NCI-H1930 (cell line): ENCODE results near the gene ST3GAL3.

ENCODE experiments used
- DNase-seq, 2 experiments: peaks; one replicate each; lab custom pipeline; 2025; lab: John Stamatoyannopoulos, UW

ST3GAL3 gene

GRCh38 chr1:43914576-43915525 lies 207.5 kb downstream of the ST3GAL3 start:
- DNase-seq: no peak

GRCh38 chr1:43919906-43920305 lies 212.6 kb downstream of the ST3GAL3 start:
- no peak for DNase-seq

DNA sequence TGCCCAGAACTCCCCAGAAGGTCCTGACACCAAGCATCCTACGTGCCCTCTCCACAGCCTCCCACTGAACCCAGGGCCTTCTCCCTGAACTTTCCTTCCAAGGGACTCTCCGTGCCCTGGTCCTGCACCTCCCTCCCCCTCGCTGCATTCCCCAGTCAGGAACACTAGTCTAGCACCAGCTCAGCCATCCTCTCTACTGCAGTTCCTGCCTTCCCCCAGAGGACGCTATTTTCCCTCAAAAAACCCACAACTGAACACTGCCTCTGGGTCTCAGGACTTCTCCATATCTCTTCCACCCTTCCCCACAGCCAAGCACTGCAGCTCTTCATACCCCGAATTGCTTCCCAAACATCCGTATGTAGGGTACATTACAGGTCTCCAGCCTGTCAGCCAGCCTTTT lies 213.7 kb downstream of the ST3GAL3 start:
- no peak for DNase-seq

GRCh38 chr1:43924516-43924915 lies 217.2 kb downstream of the ST3GAL3 start:
- no peak for DNase-seq

DNA sequence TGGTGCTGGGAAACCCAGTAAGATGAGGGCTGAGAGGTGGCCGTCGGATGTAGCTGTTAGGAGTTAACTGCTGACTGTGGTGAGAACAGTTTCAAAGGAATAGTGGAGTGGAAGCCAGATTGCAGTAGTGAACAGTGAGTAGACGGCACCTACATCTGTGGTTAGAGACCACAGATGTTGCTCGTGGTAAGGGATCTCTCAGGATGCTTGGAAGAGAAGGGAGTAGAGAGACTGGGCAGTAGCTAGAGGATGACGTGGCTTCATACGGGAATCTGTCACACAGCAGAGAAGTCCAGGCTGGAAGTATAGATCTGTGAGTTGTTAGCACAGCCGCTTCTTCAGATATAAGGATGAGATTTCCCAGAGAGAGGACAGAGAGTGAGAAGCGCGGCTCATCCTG lies 218.5 kb downstream of the ST3GAL3 start:
- DNase-seq: no peak

DNA sequence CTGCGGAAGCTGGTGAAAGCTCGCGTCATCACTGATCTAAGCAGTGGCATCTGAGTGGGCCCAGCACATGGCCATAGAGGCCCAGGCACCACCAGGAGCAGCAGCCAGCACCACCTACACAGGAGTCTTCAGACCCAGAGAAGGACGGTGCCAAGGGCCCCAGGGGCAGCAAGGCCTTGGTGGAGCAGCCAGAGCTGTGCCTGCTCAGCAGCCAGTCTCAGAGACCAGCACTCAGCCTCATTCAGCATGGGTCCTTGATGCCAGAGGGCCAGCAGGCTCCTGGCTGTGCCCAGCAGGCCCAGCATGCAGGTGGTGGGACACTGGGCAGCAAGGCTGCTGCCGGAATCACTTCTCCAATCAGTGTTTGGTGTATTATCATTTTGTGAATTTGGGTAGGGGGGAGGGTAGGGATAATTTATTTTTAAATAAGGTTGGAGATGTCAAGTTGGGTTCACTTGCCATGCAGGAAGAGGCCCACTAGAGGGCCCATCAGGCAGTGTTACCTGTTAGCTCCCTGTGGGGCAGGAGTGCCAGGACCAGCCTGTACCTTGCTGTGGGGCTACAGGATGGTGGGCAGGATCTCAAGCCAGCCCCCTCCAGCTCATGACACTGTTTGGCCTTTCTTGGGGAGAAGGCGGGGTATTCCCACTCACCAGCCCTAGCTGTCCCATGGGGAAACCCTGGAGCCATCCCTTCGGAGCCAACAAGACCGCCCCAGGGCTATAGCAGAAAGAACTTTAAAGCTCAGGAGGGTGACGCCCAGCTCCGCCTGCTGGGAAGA lies 223.0 kb downstream of the ST3GAL3 start:
- DNase-seq: no peak

DNA sequence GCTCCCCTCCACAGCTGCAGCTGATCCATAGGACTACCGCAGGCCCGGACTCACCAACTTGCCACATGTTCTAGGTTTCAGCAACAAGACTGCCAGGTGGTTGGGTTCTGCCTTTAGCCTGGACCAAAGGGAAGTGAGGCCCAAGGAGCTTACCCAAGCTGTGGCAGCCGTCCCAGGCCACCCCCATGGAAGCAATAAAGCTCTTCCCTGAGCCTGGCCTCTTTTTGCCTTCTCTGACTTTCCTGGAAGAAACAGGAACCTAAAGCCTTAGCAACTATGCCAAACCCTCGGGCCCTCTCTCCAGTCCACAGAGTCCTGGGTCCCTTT lies 223.6 kb downstream of the ST3GAL3 start:
- DNase-seq: no peak

DNA sequence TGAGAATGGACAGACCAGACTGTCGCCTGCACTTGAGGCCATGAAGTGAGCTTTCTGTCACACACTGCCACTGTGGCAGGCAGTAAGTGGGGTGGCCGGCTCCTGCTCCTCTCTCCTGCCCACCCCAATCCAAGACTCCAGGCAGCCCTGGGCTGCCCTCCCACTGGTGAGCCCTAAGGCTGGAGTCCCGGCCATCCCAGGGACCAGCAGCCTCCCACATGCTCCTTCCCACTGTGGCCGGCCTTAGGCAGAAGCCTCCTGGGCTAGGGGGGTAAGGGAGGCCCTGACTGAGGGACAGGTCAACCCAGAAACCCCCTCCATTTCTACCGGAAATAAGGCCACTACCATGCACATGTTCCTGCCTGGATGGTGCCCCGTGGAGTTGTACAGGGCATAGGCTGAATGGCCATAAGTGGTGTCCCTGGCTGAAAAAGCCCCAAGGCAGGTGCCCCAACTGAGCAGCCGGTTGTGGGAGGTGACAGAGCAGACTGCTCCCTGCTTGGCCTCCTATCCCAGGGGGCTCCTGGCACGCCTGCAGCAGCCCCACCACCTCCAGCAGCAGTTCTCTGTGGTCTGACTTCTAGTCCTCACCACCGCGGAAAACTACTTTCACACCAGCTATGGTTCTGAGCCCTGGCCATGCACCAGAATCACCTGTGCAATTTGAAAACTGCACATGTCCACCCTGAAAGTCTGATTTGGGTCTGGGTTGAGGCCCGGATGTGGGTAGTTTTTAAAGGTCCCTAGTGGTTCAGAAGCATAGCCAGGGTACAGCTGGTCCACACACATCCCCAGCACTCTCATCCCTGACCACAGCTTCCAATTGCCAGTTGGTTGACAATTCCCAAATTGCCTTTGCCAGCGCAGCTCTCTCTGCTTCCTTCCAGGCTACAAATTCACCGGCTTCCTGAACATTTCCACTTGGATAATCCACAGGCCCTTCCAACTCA lies 224.7 kb downstream of the ST3GAL3 start:
- DNase-seq: no peak

DNA sequence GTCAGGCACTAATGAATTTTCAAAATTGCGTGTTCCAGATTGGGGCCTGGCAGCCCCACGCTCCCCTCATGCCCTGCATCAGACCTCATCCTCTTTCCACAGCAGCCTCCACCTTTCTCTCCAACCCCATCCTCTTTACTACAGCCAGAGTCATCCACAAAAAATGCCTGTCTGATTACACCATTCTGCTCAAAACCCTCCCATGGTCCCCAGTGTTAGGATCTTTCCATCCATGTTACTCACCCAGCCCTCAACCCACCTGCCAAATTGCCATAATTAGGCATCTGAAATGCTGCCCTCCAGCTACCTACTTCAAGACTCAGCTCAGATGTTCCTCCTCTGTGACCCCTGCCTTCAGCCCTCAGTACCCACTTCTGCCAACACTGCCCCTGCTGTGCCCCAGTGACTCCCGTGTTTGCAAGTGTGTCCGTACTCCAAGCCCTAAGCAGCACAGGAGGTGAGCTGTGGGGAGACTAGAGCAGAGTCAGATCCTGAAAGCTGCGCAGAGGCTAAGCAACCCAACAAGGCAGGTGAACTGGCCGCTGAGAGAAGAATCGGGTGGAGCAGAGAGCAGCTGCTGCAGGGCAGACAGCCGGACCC lies 225.6 kb downstream of the ST3GAL3 start:
- no peak for DNase-seq

- DNase-seq: peak; percentile 22 to 36
Measured at GRCh38 chr1:43933386-43934100, 226.2 kb downstream of the ST3GAL3 start, which contains the start of gene ARTN. Gene ARTN (plus strand): TSS chr1:43933801. CDS start chr1:43935657, 1,856 bp downstream.

GRCh38 chr1:43934101-43934985 lies 227.0 kb downstream of the ST3GAL3 start:
- DNase-seq: peak; percentile 20 to 60

DNA sequence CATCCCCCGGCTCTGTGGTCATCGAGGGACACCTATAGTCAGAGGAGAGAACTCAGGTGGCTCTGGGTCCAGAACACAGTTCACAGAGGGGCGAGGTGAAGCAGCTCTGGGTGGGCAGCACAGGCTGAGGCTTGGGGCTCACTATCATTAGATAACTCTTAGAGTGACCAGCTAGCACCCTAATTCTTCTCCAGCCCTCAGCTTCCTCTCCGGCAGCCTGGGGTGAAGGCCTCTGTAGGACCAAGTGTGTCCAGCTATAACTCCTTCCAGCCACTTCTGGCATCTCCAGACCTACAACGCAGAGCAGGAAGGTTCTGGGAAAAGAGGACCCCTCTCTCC lies 227.6 kb downstream of the ST3GAL3 start:
- no peak for DNase-seq

- DNase-seq: no peak
Measured at GRCh38 chr1:43935711-43936427, 228.5 kb downstream of the ST3GAL3 start.

- peak in 1 of 2 experiments; percentile 22 for DNase-seq
Measured at GRCh38 chr1:43936431-43937151, 229.3 kb downstream of the ST3GAL3 start.

- no peak for DNase-seq
Measured at GRCh38 chr1:43937179-43937865, 230.0 kb downstream of the ST3GAL3 start.

DNA sequence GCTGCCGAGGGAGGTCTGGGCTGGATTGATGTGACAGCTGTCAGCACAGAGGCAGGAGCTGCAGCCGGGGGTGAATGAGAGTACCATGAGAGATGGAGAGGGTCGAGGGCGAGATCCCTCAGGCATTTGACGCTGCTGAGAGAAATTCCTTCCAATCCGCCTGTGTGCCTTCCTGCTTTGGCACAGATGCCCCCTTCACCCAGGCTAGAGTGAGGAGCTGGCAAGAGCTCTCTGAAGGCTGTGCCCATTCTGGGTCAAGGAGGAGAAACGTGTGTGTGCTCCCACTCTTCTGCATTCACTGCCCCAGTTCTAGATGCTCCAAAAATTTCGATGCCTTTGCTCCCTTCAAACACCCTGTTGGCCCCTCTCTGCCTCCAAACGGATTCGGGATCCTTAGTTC lies 231.0 kb downstream of the ST3GAL3 start:
- no peak for DNase-seq

GRCh38 chr1:43938892-43939587 lies 231.7 kb downstream of the ST3GAL3 start:
- no peak for DNase-seq
